Measurements from ENCODE around the gene CHST11. TPM values are rescaled to one million over a fixed set of nuclear protein-coding genes. Genes with fewer than 3 reads are reported as not detected.
A peak's percentile ranks its signal among the peaks of the same experiment; 100 is the strongest.

CHST11 gene
- total and polyA plus RNA-seq, 9 of the 15 experiments (the other 6 are each of a cell fraction or from before 2014, with no cell fraction given) = 2.3 to 38.7 (median 15.0) TPM

GRCh38 chr12:104510145-104510872 lies 53.6 kb downstream of the CHST11 start:
- Histone ChIP-seq H3K36me3 (ENCODE audit: control insufficient read depth, insufficient read depth, low read length) (peaks cover 10% of the 10 kb centered on the region; the same call in 2 of the 3 replicates), H3K4me3 (no peak overlapping the region; the same call in 1 of the 2 replicates), H3K27me3 (ENCODE audit: control insufficient read depth in 2 of 2, insufficient read depth in 2 of 2, low read length in 2 of 2) (no peaks in the 10 kb centered on the region), H3K27ac (ENCODE audit: extremely low read depth, low read depth, low read length) (peak overlapping the region; percentile 81), H3K4me2 (ENCODE audit: insufficient read depth, low read length) (peak overlapping the region; percentile 72), H3K9me3 (replicated peaks; ENCODE audit: control insufficient read depth, insufficient read depth, low read depth, low read length) (peaks cover 8% of the 10 kb centered on the region; the same call in 1 of the 2 replicates), H3K9ac (ENCODE audit: insufficient read depth in 1 of 2, low read depth in 2 of 2, low read length in 2 of 2) (peak overlapping the region in 1 of 2 experiments; percentile 40; a peak in 2 of 4 replicates), H2AFZ (ENCODE audit: low read depth, low read length) (0 out of 2 replicates have a peak overlapping the region, but pooled peaks have one; percentile 23), H3K4me1 (replicated peaks in 1 of 2; ENCODE audit: control insufficient read depth in 2 of 2, insufficient read depth in 2 of 2, low read length in 2 of 2) (peaks cover 0 to 30% of the 10 kb centered on the region in 2 experiments; a peak in 3 of 5 replicates), H3K9me1 (ENCODE audit: control insufficient read depth, insufficient read depth, low read length) (no peaks in the 10 kb centered on the region), H4K20me1 (replicated peaks; ENCODE audit: control insufficient read depth, insufficient read depth, low read length) (no peaks in the 10 kb centered on the region), H3K79me2 (ENCODE audit: control insufficient read depth, insufficient read depth, low read length) (peaks cover 90% of the 10 kb centered on the region)
- FAIRE-seq (peak; percentile 92), ATAC-seq (peak; percentile 86), DNase-seq (ENCODE audit: extremely low read depth in 1 of 4, low spot score in 3 of 4) (peak; percentile 60 to 85 (median 70))
- CTCF ChIA-PET (ENCODE audit: low intra/inter-chr PET ratio) = no interaction called here
- intact Hi-C loops (cut with micrococcal nuclease) (loop anchor here (5.0 kb wide), 1 partner anchor 43 kb away; no protein-coding TSS in a partner anchor), in situ Hi-C loops (cut with MboI) (no loop called here)
- POLR2A ChIA-PET = interaction anchor here (0.6 to 1.1 kb wide), 3 partner anchors 20 to 118 kb away, joined by 3 read pairs; no protein-coding TSS in a partner anchor
- BruUV-seq (replicated peaks) = no TSS peak
- WGBS (ENCODE audit: insufficient coverage, low coverage, missing lambda C conversion rate) = 11% methylated on average over 2 of the region's 2 CpGs
- TF ChIP-seq, protein P1, sequence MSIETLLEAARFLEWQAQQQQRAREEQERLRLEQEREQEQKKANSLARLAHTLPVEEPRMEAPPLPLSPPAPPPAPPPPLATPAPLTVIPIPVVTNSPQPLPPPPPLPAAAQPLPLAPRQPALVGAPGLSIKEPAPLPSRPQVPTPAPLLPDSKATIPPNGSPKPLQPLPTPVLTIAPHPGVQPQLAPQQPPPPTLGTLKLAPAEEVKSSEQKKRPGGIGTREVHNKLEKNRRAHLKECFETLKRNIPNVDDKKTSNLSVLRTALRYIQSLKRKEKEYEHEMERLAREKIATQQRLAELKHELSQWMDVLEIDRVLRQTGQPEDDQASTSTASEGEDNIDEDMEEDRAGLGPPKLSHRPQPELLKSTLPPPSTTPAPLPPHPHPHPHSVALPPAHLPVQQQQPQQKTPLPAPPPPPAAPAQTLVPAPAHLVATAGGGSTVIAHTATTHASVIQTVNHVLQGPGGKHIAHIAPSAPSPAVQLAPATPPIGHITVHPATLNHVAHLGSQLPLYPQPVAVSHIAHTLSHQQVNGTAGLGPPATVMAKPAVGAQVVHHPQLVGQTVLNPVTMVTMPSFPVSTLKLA (conservative IDR thresholded peaks at IDR 0.05) = peak in 1 of 2 experiments; percentile 58; a peak in 1 of 4 replicates
- TF ChIP-seq ZNF232 (CRISPR knock-in tag; IDR thresholded peaks at IDR 0.05) (no peak), HDAC3 (IDR thresholded peaks at IDR 0.05; ENCODE audit: borderline replicate concordance, partially characterized antibody) (peak; percentile 20), CBFA2T3 (IDR thresholded peaks at IDR 0.05) (peak; percentile 78), FOSL1 (tag; conservative IDR thresholded peaks at IDR 0.05) (peak; percentile 15; the same call in 1 of the 2 replicates), ZNF41 (CRISPR knock-in tag; conservative IDR thresholded peaks at IDR 0.05) (no peak), HES1 (IDR thresholded peaks at IDR 0.05; ENCODE audit: low read depth) (no peak), SLC30A9 (CRISPR knock-in tag; IDR thresholded peaks at IDR 0.05) (no peak), ARHGAP35 (IDR thresholded peaks at IDR 0.05; ENCODE audit: partially characterized antibody) (no peak), MTA3 (IDR thresholded peaks at IDR 0.05; ENCODE audit: borderline replicate concordance) (0 out of 2 replicates have a peak, but pooled peaks have one; percentile 30), TEAD1 (CRISPR knock-in tag; IDR thresholded peaks at IDR 0.05) (no peak), WHSC1 (IDR thresholded peaks at IDR 0.05; ENCODE audit: low read length) (no peak), PCBP2 (IDR thresholded peaks at IDR 0.05; ENCODE audit: low read depth, low read length, poor library complexity, severe bottlenecking) (no peak), ZNF699 (CRISPR knock-in tag; IDR thresholded peaks at IDR 0.05; ENCODE audit: insufficient replicate concordance) (no peak), ZNF764 (CRISPR knock-in tag; IDR thresholded peaks at IDR 0.05; ENCODE audit: low read depth) (no peak), POLR2B (IDR thresholded peaks at IDR 0.05; ENCODE audit: low read depth, partially characterized antibody) (no peak), ARID1B (IDR thresholded peaks at IDR 0.05) (peak; percentile 71), KDM1A (IDR thresholded peaks at IDR 0.05) (0 out of 4 replicates have a peak, but pooled peaks of 1 of the 2 experiments have one; percentile 10)
- TF ChIP-seq, protein P2, sequence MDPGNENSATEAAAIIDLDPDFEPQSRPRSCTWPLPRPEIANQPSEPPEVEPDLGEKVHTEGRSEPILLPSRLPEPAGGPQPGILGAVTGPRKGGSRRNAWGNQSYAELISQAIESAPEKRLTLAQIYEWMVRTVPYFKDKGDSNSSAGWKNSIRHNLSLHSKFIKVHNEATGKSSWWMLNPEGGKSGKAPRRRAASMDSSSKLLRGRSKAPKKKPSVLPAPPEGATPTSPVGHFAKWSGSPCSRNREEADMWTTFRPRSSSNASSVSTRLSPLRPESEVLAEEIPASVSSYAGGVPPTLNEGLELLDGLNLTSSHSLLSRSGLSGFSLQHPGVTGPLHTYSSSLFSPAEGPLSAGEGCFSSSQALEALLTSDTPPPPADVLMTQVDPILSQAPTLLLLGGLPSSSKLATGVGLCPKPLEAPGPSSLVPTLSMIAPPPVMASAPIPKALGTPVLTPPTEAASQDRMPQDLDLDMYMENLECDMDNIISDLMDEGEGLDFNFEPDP (CRISPR knock-in tag; IDR thresholded peaks at IDR 0.05) = no peak
